Gastroesophageal sphincter (tissue), 4 donors: ENCODE measurements around the gene FBXL16. TPM values are rescaled to one million over a fixed set of nuclear protein-coding genes. Genes with fewer than 3 reads are reported as not detected.

ENCODE experiments used
- ATAC-seq: fragments of 150-250 bp; one replicate; pipeline ENCODE4 v1.9.1; 2016; ENCODE audit warnings: mild to moderate bottlenecking, moderate library complexity
- H3K27ac ChIP-seq, 4 donors: fragments of 200-600 bp; sonication (generic) in 3 of 4; 1 replicate in 3 of 4; 2 replicates in 1 of 4; pipeline ENCODE4 v1.5.1; 2016 to 2019
- H3K27me3 ChIP-seq: fragments of 200-600 bp; sonication (generic); one replicate; pipeline ENCODE4 v1.5.1; 2019
- H3K36me3 ChIP-seq, 2 donors: fragments of 200-600 bp; sonication (generic); one replicate each; pipeline ENCODE4 v1.5.1; 2019; ENCODE audit warnings: control low read depth in 1 of 2
- H3K4me1 ChIP-seq, 3 donors: fragments of 200-600 bp; sonication (generic); 1 replicate in 2 of 3; 2 replicates in 1 of 3; pipeline ENCODE4 v1.5.1; 2016 to 2019; ENCODE audit warnings: control low read depth in 2 of 3
- H3K4me3 ChIP-seq, 2 donors: fragments of 200-600 bp; sonication (generic); one replicate each; pipeline ENCODE4 v1.5.1; 2019; ENCODE audit warnings: mild to moderate bottlenecking in 1 of 2, moderate library complexity in 1 of 2
- H3K9me3 ChIP-seq, 3 donors: fragments of 200-600 bp; sonication (generic); one replicate each; pipeline ENCODE4 v1.5.1; 2017 to 2019; ENCODE audit warnings: control low read depth in 2 of 3
- EP300 ChIP-seq: sonication (generic); formaldehyde crosslinking; IDR thresholded peaks from one replicate; pipeline ENCODE4 v1.6.1; 2017; ENCODE audit warnings: antibody characterized with exemption, mild to moderate bottlenecking
- POLR2A ChIP-seq, 2 donors: fragments of 450-650 bp; IDR thresholded peaks; one replicate each; pipeline ENCODE4 v1.6.1; 2017; ENCODE audit warnings: antibody characterized with exemption in 2 of 2, mild to moderate bottlenecking in 2 of 2, moderate library complexity in 1 of 2
- POLR2AphosphoS5 ChIP-seq: sonication (generic); formaldehyde crosslinking; IDR thresholded peaks from one replicate; pipeline ENCODE4 v1.6.1; 2017; ENCODE audit warnings: antibody characterized with exemption
- WGBS, 2 donors: methylation state at CpG; one replicate each; pipeline ENCODE4 v1.1.5; 2018; ENCODE audit warnings: low coverage in 1 of 2; 5-methylcytosine and 5-hydroxymethylcytosine counted together
- total RNA-seq, 4 donors: library from RNA; depleted of rRNA; stranded (reverse); fragments of >200 nt; gene quantifications; one replicate each; pipeline ENCODE4 v1.1.0, GENCODE V29; 2016
- TF ChIP-seq, protein P1 (sequence below), 4 experiments: fragments of 200-600 bp in 2 of 4; fragments of 450-650 bp in 2 of 4; sonication (generic) in 1 of 4; IDR thresholded peaks; one replicate each; pipeline ENCODE4 v1.5.1; 2017 to 2019; ENCODE audit warnings: antibody characterized with exemption in 4 of 4, mild to moderate bottlenecking in 2 of 4, moderate library complexity in 2 of 4

Gene FBXL16
- total RNA-seq, 4 donors from 2014 or later: 0.27 to 1.4 (median 0.35) TPM

GRCh38 chr16:648071-648780, 57.4 kb downstream of the FBXL16 start:
- H3K27ac ChIP-seq: peak overlapping the region; percentile 84 to 93 (median 88)
- H3K4me3 ChIP-seq: peak overlapping the region; percentile 90 to 92
- peaks cover 0 to 75% (median 28%) of the 10 kb centered on the region in 3 donors for H3K4me1 ChIP-seq
- no peak for ATAC-seq
- H3K27me3 ChIP-seq: no peaks in the 10 kb centered on the region
- H3K36me3 ChIP-seq: peaks cover 0 to 25% of the 10 kb centered on the region in 2 donors
- H3K9me3 ChIP-seq: no peaks in the 10 kb centered on the region
- WGBS, 2 donors: 57 to 58% methylated on average over 6 of the region's 24 CpGs
- no peak for TF ChIP-seq POLR2A (IDR thresholded peaks at IDR 0.05)
- TF ChIP-seq, protein P1, sequence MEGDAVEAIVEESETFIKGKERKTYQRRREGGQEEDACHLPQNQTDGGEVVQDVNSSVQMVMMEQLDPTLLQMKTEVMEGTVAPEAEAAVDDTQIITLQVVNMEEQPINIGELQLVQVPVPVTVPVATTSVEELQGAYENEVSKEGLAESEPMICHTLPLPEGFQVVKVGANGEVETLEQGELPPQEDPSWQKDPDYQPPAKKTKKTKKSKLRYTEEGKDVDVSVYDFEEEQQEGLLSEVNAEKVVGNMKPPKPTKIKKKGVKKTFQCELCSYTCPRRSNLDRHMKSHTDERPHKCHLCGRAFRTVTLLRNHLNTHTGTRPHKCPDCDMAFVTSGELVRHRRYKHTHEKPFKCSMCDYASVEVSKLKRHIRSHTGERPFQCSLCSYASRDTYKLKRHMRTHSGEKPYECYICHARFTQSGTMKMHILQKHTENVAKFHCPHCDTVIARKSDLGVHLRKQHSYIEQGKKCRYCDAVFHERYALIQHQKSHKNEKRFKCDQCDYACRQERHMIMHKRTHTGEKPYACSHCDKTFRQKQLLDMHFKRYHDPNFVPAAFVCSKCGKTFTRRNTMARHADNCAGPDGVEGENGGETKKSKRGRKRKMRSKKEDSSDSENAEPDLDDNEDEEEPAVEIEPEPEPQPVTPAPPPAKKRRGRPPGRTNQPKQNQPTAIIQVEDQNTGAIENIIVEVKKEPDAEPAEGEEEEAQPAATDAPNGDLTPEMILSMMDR (IDR thresholded peaks at IDR 0.05): peak in 2 of 4 experiments; percentile 8 to 35

- TF ChIP-seq EP300: no peak
- TF ChIP-seq, protein P1 (IDR thresholded peaks at IDR 0.05): no peak
- TF ChIP-seq POLR2A (IDR thresholded peaks at IDR 0.05): no peak
- TF ChIP-seq POLR2AphosphoS5: no peak
- no CpG with 5 or more reads among the region's 25 CpGs for WGBS, 2 donors
- H3K4me1 ChIP-seq: peaks cover 0 to 84% (median 37%) of the 10 kb centered on the region in 3 donors
- ATAC-seq: no peak
- H3K27me3 ChIP-seq: no peaks in the 10 kb centered on the region
- H3K4me3 ChIP-seq: no peak overlapping the region
- H3K36me3 ChIP-seq: peaks cover 0 to 18% of the 10 kb centered on the region in 2 donors
- H3K27ac ChIP-seq: peak overlapping the region in 3 of 4 donors; percentile 41 to 93 (median 89)
- H3K9me3 ChIP-seq: no peaks in the 10 kb centered on the region
Observed at GRCh38 chr16:647173-647902, 58.3 kb downstream of the FBXL16 start.

- TF ChIP-seq, protein P1 (IDR thresholded peaks at IDR 0.05): no peak
- TF ChIP-seq POLR2AphosphoS5: no peak
- H3K4me3 ChIP-seq: no peak overlapping the region
- no peak for ATAC-seq
- peak overlapping the region in 3 of 4 donors; percentile 25 to 47 (median 41) for H3K27ac ChIP-seq
- H3K9me3 ChIP-seq: no peaks in the 10 kb centered on the region
- peaks cover 0 to 87% (median 37%) of the 10 kb centered on the region in 3 donors for H3K4me1 ChIP-seq
- WGBS, 2 donors: no CpG with 5 or more reads among the region's 22 CpGs
- peaks cover 0 to 12% of the 10 kb centered on the region in 2 donors for H3K36me3 ChIP-seq
- no peaks in the 10 kb centered on the region for H3K27me3 ChIP-seq
Observed at GRCh38 chr16:646679-647172, 58.9 kb downstream of the FBXL16 start.

- H3K4me1 ChIP-seq: peaks cover 0 to 93% (median 41%) of the 10 kb centered on the region in 3 donors
- no peak for ATAC-seq
- 30 to 70% methylated on average over 2 of the region's 32 CpGs for WGBS, 2 donors
- H3K36me3 ChIP-seq: peaks cover 0 to 7% of the 10 kb centered on the region in 2 donors
- no peaks in the 10 kb centered on the region for H3K27me3 ChIP-seq
- no peak for TF ChIP-seq EP300
- H3K27ac ChIP-seq: peak overlapping the region in 3 of 4 donors; percentile 25 to 47 (median 41)
- no peak overlapping the region for H3K4me3 ChIP-seq
- H3K9me3 ChIP-seq: no peaks in the 10 kb centered on the region
Observed at GRCh38 chr16:645852-646678, 59.5 kb downstream of the FBXL16 start.

DNA sequence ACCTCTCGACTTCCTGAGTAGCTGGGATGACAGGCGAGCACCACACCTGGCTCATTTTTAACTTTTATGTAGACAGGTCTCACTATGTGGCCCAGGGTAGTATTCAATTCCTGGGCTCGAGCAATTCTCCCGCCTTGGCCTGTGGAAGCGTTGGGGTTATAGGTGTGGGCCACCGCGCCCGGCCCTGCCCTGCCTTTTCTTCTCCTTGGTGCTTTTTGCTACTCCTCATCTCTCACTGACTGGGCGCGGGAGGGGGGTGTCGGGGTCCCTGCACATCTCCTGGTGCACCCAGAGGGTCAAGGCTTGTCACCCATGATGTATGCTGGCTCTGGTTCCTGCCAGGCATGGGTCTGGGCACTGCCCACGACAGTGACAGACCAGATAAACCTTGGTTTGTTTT, 61.0 kb downstream of the FBXL16 start:
- no peak for ATAC-seq
- 89% methylated on average over 6 to 9 of the region's 12 CpGs for WGBS, 2 donors
- Histone ChIP-seq H3K27me3 (no peaks in the 10 kb centered on the region), H3K9me3 (no peaks in the 10 kb centered on the region), H3K4me1 (peaks cover 0 to 86% (median 32%) of the 10 kb centered on the region in 3 donors), H3K36me3 (peaks cover 0 to 7% of the 10 kb centered on the region in 2 donors), H3K4me3 (no peak overlapping the region), H3K27ac (peak overlapping the region in 1 of 4 donors; percentile 41)
- TF ChIP-seq POLR2A (IDR thresholded peaks at IDR 0.05): no peak
- TF ChIP-seq EP300: no peak
- TF ChIP-seq POLR2AphosphoS5: no peak
- TF ChIP-seq, protein P1 (IDR thresholded peaks at IDR 0.05): no peak
